ENCODE measurements around the gene RAB40A. TPM values are rescaled to one million over a fixed set of nuclear protein-coding genes. Genes with fewer than 3 reads are reported as not detected.

Gene RAB40A
- total and polyA plus RNA-seq, 10 of the 15 experiments (the other 5 are each of a cell fraction or from before 2014, with no cell fraction given) = 0.10 to 0.42 (median 0.26) TPM

DNA sequence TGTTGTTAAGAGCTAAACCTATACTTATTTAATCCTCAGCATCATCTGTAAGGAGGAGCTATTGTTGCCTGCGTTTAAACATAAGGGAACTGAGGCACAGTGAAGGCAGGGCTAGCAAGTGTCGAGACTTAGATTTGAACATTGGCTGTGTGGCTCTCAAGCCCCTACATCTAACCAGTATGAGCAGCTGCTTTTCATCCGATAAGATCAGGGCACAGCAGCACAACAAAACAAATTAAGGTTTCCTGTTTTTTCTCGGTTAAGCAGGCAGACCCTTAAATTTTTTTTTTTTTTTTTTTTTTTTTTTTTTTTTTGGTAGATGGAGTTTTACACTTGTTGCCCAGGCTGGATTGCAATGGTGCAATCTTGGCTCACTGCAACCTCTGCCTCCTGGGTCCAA lies 35.6 kb downstream of the RAB40A start (continued):
- TF ChIP-seq, protein P1, sequence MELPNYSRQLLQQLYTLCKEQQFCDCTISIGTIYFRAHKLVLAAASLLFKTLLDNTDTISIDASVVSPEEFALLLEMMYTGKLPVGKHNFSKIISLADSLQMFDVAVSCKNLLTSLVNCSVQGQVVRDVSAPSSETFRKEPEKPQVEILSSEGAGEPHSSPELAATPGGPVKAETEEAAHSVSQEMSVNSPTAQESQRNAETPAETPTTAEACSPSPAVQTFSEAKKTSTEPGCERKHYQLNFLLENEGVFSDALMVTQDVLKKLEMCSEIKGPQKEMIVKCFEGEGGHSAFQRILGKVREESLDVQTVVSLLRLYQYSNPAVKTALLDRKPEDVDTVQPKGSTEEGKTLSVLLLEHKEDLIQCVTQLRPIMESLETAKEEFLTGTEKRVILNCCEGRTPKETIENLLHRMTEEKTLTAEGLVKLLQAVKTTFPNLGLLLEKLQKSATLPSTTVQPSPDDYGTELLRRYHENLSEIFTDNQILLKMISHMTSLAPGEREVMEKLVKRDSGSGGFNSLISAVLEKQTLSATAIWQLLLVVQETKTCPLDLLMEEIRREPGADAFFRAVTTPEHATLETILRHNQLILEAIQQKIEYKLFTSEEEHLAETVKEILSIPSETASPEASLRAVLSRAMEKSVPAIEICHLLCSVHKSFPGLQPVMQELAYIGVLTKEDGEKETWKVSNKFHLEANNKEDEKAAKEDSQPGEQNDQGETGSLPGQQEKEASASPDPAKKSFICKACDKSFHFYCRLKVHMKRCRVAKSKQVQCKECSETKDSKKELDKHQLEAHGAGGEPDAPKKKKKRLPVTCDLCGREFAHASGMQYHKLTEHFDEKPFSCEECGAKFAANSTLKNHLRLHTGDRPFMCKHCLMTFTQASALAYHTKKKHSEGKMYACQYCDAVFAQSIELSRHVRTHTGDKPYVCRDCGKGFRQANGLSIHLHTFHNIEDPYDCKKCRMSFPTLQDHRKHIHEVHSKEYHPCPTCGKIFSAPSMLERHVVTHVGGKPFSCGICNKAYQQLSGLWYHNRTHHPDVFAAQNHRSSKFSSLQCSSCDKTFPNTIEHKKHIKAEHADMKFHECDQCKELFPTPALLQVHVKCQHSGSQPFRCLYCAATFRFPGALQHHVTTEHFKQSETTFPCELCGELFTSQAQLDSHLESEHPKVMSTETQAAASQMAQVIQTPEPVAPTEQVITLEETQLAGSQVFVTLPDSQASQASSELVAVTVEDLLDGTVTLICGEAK (IDR thresholded peaks at IDR 0.05; ENCODE audit: borderline replicate concordance) = no peak
- TF ChIP-seq EED (IDR thresholded peaks at IDR 0.05; ENCODE audit: low read depth) (no peak), KDM1A (IDR thresholded peaks at IDR 0.05; ENCODE audit: borderline replicate concordance) (no peak), ZBTB33 (IDR thresholded peaks at IDR 0.05) (no peak), IRF4 (IDR thresholded peaks at IDR 0.05; ENCODE audit: low read depth, low read length) (no peak), PAX5 (IDR thresholded peaks at IDR 0.05; ENCODE audit: borderline replicate concordance, low read depth, low read length) (no peak), BCLAF1 (IDR thresholded peaks at IDR 0.05) (no peak)

Data from GM12878 (cell line).